HCT116 (cell line): ENCODE data around the gene BLCAP. TPM values are rescaled to one million over a fixed set of nuclear protein-coding genes. Genes with fewer than 3 reads are reported as not detected.

ENCODE experiments used
- ATAC-seq: fragments of 200-7000 bp; cut with Tn5 transposase; 2 replicates; pipeline ENCODE4 v1.9.1; 2020; ENCODE audit warnings: mild to moderate bottlenecking, moderate library complexity
- BruUV-seq: library from RNA; stranded (reverse); fragments of 400-500 nt; replicated peaks from 2 replicates; lab custom pipeline; 2021; lab: Mats Ljungman, UMichigan
- CTCF ChIA-PET: fragments of 300-600 bp; sonication (Branson Sonifier 250); formaldehyde crosslinking; loops from one replicate; lab custom pipeline; 2021; ENCODE audit warnings: antibody characterized with exemption; lab: Charles Lee
- POLR2A ChIA-PET: fragments of 300-600, 350-600 bp; sonication (Branson Sonifier 250); formaldehyde crosslinking; loops from one replicate; lab custom pipeline; 2021; ENCODE audit warnings: antibody characterized with exemption; lab: Charles Lee
- RAD21 ChIA-PET, 2 experiments: fragments of 300-600 bp; sonication (Branson Sonifier 250); formaldehyde crosslinking; loops; one replicate each; lab custom pipeline; 2023; ENCODE audit warnings: low total read pairs in 2 of 2; ENCODE audit not compliant: uncharacterized antibody in 2 of 2, unreplicated experiment in 2 of 2, low non-redundant PET in 1 of 2; lab: Charles Lee
- DNase-seq: peaks from one replicate; pipeline ENCODE4 v3.0.0-alpha.2; 2010; ENCODE audit warnings: low read depth, low spot score
- H2AFZ ChIP-seq: fragments of 200-600 bp; shearing (Covaris generic), sonication (generic); 2 replicates; pipeline ENCODE4 v1.6.1; 2017; ENCODE audit warnings: low read depth, mixed run types, mixed read lengths, antibody characterized with exemption, low read length; ENCODE audit not compliant: poor library complexity, severe bottlenecking
- H3K27ac ChIP-seq: 2 replicates; pipeline ENCODE4 v1.5.1; 2012; ENCODE audit warnings: low read depth, low read length
- H3K27me3 ChIP-seq: fragments of 200-600 bp; sonication (generic); 2 replicates; pipeline ENCODE4 v1.6.1; 2016; ENCODE audit warnings: mixed run types, low read length, mixed read lengths; ENCODE audit not compliant: insufficient read depth
- H3K36me3 ChIP-seq, 2 experiments: fragments of 200-500 bp in 1 of 2; fragments of 200-600 bp in 1 of 2; sonication (Bioruptor generic) in 1 of 2; sonication (generic) in 1 of 2; 2 replicates each; pipeline versions ENCODE4 v1.5.1 to v1.6.1; 2014 to 2016; ENCODE audit warnings: low read length in 2 of 2, inconsistent platforms in 1 of 2, mixed read lengths in 1 of 2, mixed run types in 1 of 2; ENCODE audit not compliant: insufficient read depth in 2 of 2, control insufficient read depth in 1 of 2
- H3K4me1 ChIP-seq, 2 experiments: fragments of 200-600 bp in 1 of 2; sonication (generic) in 1 of 2; 2 replicates each; pipeline versions ENCODE4 v1.5.1 to v1.6.1; 2012 to 2017; ENCODE audit warnings: low read length in 2 of 2, inconsistent platforms in 1 of 2, mild to moderate bottlenecking in 1 of 2, mixed read lengths in 1 of 2, mixed run types in 1 of 2, moderate library complexity in 1 of 2; ENCODE audit not compliant: insufficient read depth in 2 of 2, control insufficient read depth in 1 of 2
- H3K4me2 ChIP-seq: fragments of 200-600 bp; sonication (generic); 2 replicates; pipeline ENCODE4 v1.6.1; 2017; ENCODE audit warnings: mixed run types, low read length, mixed read lengths
- H3K4me3 ChIP-seq, 2 experiments: fragments of 200-600 bp in 1 of 2; sonication (generic) in 1 of 2; replicated peaks in 1 of 2; 2 replicates each; pipeline ENCODE4 v1.5.1; 2011 to 2016; ENCODE audit warnings: low read length in 2 of 2, control low read depth in 1 of 2, low read depth in 1 of 2, mild to moderate bottlenecking in 1 of 2, mixed read lengths in 1 of 2, mixed run types in 1 of 2
- H3K79me2 ChIP-seq: fragments of 200-600 bp; sonication (generic); 2 replicates; pipeline ENCODE4 v1.6.1; 2017; ENCODE audit warnings: mild to moderate bottlenecking, mixed run types, low read length, moderate library complexity, mixed read lengths; ENCODE audit not compliant: insufficient read depth
- H3K9ac ChIP-seq: fragments of 200-600 bp; sonication (generic); 2 replicates; pipeline ENCODE4 v1.6.1; 2016; ENCODE audit warnings: low read length, mixed read lengths
- H3K9me2 ChIP-seq: fragments of 200-600 bp; sonication (generic), shearing (Covaris generic); 2 replicates; pipeline ENCODE4 v1.6.1; 2017; ENCODE audit warnings: mixed run types, mild to moderate bottlenecking, moderate library complexity; ENCODE audit not compliant: insufficient read depth
- H3K9me3 ChIP-seq, 2 experiments: fragments of 200-500 bp in 1 of 2; fragments of 200-600 bp in 1 of 2; sonication (Bioruptor generic) in 1 of 2; sonication (generic) in 1 of 2; 2 replicates each; pipeline ENCODE4 v1.6.1; 2014 to 2017; ENCODE audit warnings: low read length in 2 of 2, mixed read lengths in 2 of 2, inconsistent platforms in 1 of 2, low read depth in 1 of 2, mild to moderate bottlenecking in 1 of 2, mixed run types in 1 of 2, moderate library complexity in 1 of 2; ENCODE audit not compliant: control insufficient read depth in 1 of 2, insufficient read depth in 1 of 2
- H4K20me1 ChIP-seq: fragments of 200-600 bp; sonication (generic), shearing (Covaris generic); 2 replicates; pipeline ENCODE4 v1.6.1; 2017; ENCODE audit warnings: mixed run types, mild to moderate bottlenecking, moderate library complexity; ENCODE audit not compliant: insufficient read depth
- CBX3 ChIP-seq: IDR thresholded peaks from 2 replicates; pipeline ENCODE4 v1.6.1; 2012; ENCODE audit warnings: low read depth
- CEBPB ChIP-seq: IDR thresholded peaks from 2 replicates; pipeline ENCODE4 v1.6.1; 2012; ENCODE audit warnings: low read depth
- EGR1 ChIP-seq: IDR thresholded peaks from 2 replicates; pipeline ENCODE4 v1.6.1; 2012; ENCODE audit warnings: low read depth
- ELF1 ChIP-seq: IDR thresholded peaks from 2 replicates; pipeline ENCODE4 v1.6.1; 2012; ENCODE audit warnings: low read depth, borderline replicate concordance
- EZH2 ChIP-seq: fragments of 200-600 bp; sonication (generic); IDR thresholded peaks from 2 replicates; pipeline ENCODE4 v1.6.1; 2017; ENCODE audit warnings: antibody characterized with exemption, mixed run types
- EZH2phosphoT487 ChIP-seq: fragments of 200-600 bp; IDR thresholded peaks from 2 replicates; pipeline ENCODE4 v1.6.1; 2018; ENCODE audit warnings: antibody characterized with exemption, borderline replicate concordance
- FOSL1 ChIP-seq: IDR thresholded peaks from 2 replicates; pipeline ENCODE4 v1.6.1; 2012; ENCODE audit warnings: low read depth
- JUND ChIP-seq: IDR thresholded peaks from 2 replicates; pipeline ENCODE4 v1.6.1; 2012
- MAX ChIP-seq: IDR thresholded peaks from 2 replicates; pipeline ENCODE4 v1.6.1; 2012
- POLR2A ChIP-seq: IDR thresholded peaks from 2 replicates; pipeline ENCODE4 v1.7.0; 2011; ENCODE audit warnings: borderline replicate concordance; ENCODE audit not compliant: insufficient read depth, insufficient read length; ENCODE audit errors: extremely low read depth
- POLR2AphosphoS5 ChIP-seq: IDR thresholded peaks from 2 replicates; pipeline ENCODE4 v1.6.1; 2011; ENCODE audit warnings: mild to moderate bottlenecking, low read depth, low read length, moderate library complexity
- RAD21 ChIP-seq: IDR thresholded peaks from 2 replicates; pipeline ENCODE4 v1.6.1; 2012; ENCODE audit warnings: low read depth, mild to moderate bottlenecking
- SIN3A ChIP-seq: IDR thresholded peaks from 2 replicates; pipeline ENCODE4 v1.6.1; 2012; ENCODE audit warnings: low read depth
- SP1 ChIP-seq: IDR thresholded peaks from 2 replicates; pipeline ENCODE4 v1.6.1; 2012; ENCODE audit warnings: low read depth
- SRF ChIP-seq: IDR thresholded peaks from 2 replicates; pipeline ENCODE4 v1.6.1; 2012; ENCODE audit warnings: low read depth
- YY1 ChIP-seq: IDR thresholded peaks from 2 replicates; pipeline ENCODE4 v1.6.1; 2011; ENCODE audit warnings: low read length, low read depth, moderate library complexity, mild to moderate bottlenecking; ENCODE audit not compliant: insufficient replicate concordance; ENCODE audit errors: extremely low read depth
- ZFX ChIP-seq: fragments of 450-650 bp; IDR thresholded peaks from 2 replicates; pipeline ENCODE4 v1.6.1; 2017
- ZNF274 ChIP-seq: fragments of 200-500 bp; sonication (Bioruptor generic); IDR thresholded peaks from 2 replicates; pipeline ENCODE4 v1.6.1; 2014; ENCODE audit warnings: mild to moderate bottlenecking, low read depth, low read length, inconsistent platforms
- intact Hi-C: fragments of 100-400 bp; cut with micrococcal nuclease; formaldehyde crosslinking; loops from 2 replicates; pipeline ENCODE4 v1.10.0; 2022
- total RNA-seq: library from RNA; stranded (reverse); gene quantifications from one replicate; pipeline ENCODE4 v1.2.1, GENCODE V29; 2021; ENCODE audit not compliant: unreplicated experiment
- TF ChIP-seq, protein P1 (sequence below): IDR thresholded peaks from 2 replicates; pipeline ENCODE4 v1.6.1; 2012

The BLCAP gene
- total RNA-seq, 1 experiment from 2014 or later = 27.5 TPM

GRCh38 chr20:37523911-37524700, 3.6 kb downstream of the BLCAP start:
- ChIA-PET CTCF (no interaction called here), RAD21 (interaction anchor here in 1 of 2 experiments (0.7 kb wide), 1 partner anchor 16 kb away, joined by 3 read pairs; no protein-coding TSS in a partner anchor), POLR2A (no interaction called here)
- intact Hi-C loops = no loop called here
- H3K4me1 ChIP-seq = peaks cover 27 to 47% of the 10 kb centered on the region in 2 experiments
- peaks cover 81% of the 10 kb centered on the region for H3K79me2 ChIP-seq
- H3K27ac ChIP-seq = 0 out of 2 replicates have a peak overlapping the region, but pooled peaks have one; percentile 36
- H3K27me3 ChIP-seq = no peaks in the 10 kb centered on the region
- no peaks in the 10 kb centered on the region for H3K9me2 ChIP-seq
- H3K4me3 ChIP-seq = no peak overlapping the region
- H3K4me2 ChIP-seq = peak overlapping the region; percentile 95
- no peaks in the 10 kb centered on the region; a peak in 1 of 4 replicates for H3K36me3 ChIP-seq
- no peaks in the 10 kb centered on the region for H4K20me1 ChIP-seq
- DNase-seq = no peak
- H3K9ac ChIP-seq = no peak overlapping the region
- no peaks in the 10 kb centered on the region for H3K9me3 ChIP-seq
- TF ChIP-seq, protein P1, sequence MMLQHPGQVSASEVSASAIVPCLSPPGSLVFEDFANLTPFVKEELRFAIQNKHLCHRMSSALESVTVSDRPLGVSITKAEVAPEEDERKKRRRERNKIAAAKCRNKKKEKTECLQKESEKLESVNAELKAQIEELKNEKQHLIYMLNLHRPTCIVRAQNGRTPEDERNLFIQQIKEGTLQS = no peak
- TF ChIP-seq RAD21 (no peak), FOSL1 (no peak), SIN3A (no peak), YY1 (no peak), POLR2A (no peak), ELF1 (no peak), ZFX (no peak), ZNF274 (no peak), SRF (no peak), EGR1 (no peak), POLR2AphosphoS5 (no peak), EZH2phosphoT487 (no peak), MAX (no peak), CBX3 (no peak), JUND (no peak), EZH2 (no peak), CEBPB (no peak), SP1 (no peak)
- no TSS peak for BruUV-seq
- ATAC-seq = no peak
- no peak overlapping the region for H2AFZ ChIP-seq
